Erythroblast (primary cell): ENCODE measurements around the gene NFIA.

Experiments used
- GATA1 ChIP-seq: IDR thresholded peaks from 2 replicates; pipeline ENCODE4 v1.6.1; 2011; ENCODE audit warnings: low read depth, mild to moderate bottlenecking, control low read depth, low read length, moderate library complexity
- POLR2A ChIP-seq: IDR thresholded peaks from 2 replicates; pipeline ENCODE4 v1.6.1; 2011; ENCODE audit warnings: mild to moderate bottlenecking, low read length

GRCh38 chr1:61498342-61498741 is 416.0 kb downstream of the NFIA start:
- TF ChIP-seq POLR2A (no peak), GATA1 (no peak)
